HG03469 (cell line): ENCODE measurements around the gene NFKBIL1.

ENCODE experiments used
- ATAC-seq: cut with Tn5 transposase; IDR thresholded peaks from one replicate; pipeline ENCODE4 v1.9.1; 2021; ENCODE audit warnings: mild to moderate bottlenecking, moderate library complexity, moderate number of reproducible peaks; ENCODE audit not compliant: unreplicated experiment

The NFKBIL1 gene

DNA sequence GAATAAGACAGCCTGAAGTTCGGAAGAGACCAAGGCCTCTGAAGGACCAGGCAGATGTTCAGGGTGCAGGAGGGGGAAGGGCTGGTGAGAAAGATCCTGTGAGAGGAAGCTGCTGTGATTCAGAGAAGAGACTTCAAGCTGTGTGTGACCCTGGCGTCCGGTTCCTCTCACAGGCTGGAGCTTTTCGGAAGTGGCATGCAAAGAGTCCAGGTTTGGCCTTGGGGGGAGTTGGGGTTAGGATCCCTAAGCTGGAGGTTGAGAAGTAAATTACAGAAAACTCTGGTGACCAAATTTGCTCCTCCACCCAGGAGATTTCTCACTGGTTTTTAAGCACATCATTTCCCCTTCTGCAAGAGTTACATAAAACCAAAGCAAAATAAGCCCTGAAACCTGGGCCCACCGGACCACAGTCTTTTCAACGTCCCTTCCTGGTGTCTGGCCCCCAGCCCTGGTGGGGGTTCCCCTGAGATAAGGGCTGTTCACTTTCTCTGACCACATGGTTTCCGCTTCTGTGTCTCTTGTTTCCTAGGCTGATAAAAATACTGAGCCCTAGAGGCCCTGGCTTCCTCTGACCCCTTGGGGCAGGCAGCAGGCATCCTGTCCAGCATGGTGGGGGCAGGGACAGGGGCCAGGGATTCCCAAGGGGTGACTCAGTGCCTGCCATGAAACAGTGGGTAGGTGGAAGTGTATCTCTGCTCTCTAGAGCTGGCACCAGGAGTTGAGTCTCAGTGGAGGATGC, 12.7 kb downstream of the NFKBIL1 start:
- peak; percentile 36 for ATAC-seq

DNA sequence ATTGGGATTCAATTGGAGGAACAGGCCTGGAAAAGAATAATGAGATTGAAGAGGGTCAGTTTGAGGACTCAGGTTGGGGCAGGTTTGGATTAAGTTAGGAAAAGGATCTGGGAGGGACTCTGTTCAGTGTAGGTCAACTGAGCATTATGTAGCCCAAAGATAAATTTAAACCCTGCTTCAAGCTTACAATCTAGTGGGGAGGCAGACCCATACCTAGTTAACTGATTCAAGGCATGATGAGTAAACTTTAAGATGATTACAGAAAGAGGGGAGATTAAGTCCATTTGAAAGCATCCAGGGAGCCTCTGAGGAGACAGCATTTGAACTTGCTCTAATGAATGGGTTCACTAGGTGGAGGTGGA, 13.3 kb downstream of the NFKBIL1 start:
- no peak for ATAC-seq

DNA sequence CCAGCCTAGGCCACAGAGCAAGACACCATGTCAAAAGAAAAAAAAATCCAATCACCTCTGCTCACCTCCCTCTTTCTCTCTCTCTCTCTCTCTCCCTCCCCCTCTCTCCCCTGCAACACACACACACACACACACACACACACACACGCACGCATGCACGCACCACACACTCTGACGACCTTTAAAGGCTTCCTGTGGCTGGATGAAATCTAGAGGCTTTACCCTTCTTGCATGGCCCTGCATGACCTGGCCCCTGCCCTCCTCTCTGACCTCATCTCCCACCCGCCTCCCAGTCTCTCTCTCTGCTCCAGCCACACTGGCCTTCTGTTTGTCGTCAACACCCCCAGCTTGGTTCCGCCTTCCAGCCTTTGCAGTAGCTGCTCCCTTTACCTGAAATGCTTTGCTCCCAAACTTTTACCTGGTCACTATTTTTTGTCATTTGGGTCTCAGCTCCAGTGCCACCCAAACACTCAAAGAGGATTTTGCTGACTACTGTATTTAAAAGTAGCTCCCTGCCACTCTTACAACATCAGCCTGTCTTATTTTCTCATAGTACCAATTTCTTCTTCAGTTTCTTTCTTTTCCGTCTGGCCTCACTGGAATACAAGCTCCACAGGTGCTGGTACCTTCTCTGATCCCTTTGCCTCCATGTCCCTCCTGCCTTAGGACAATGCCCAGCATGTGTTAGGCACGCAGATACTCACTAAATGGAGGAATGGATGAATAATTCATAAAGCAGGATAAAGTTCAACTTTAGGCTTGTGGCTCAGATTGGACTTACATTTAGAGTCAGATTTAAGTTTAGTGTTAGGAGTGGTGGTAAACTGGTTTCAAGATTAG, 20.3 kb downstream of the NFKBIL1 start:
- no peak for ATAC-seq

DNA sequence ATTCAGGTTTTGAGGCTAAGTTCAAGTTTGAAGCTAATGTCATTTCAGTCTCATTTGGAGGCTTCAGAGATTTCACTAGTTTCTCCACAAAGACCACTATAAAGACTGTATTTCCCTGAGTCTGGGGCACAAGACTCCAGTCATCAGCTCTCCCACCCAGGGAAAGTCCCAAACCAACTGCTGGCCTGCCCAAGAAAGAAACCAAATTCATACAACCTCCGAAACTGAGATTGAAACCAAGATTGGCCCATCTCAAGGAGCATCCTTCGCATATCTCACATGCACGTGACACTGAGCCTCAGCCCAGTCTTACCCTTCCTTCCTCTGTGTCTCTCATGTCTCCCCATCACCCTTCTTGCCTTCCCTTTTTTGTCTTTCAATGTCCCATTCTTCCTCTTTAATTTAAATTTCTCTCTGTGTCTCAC, 21.1 kb downstream of the NFKBIL1 start:
- ATAC-seq, result peak; percentile 53

DNA sequence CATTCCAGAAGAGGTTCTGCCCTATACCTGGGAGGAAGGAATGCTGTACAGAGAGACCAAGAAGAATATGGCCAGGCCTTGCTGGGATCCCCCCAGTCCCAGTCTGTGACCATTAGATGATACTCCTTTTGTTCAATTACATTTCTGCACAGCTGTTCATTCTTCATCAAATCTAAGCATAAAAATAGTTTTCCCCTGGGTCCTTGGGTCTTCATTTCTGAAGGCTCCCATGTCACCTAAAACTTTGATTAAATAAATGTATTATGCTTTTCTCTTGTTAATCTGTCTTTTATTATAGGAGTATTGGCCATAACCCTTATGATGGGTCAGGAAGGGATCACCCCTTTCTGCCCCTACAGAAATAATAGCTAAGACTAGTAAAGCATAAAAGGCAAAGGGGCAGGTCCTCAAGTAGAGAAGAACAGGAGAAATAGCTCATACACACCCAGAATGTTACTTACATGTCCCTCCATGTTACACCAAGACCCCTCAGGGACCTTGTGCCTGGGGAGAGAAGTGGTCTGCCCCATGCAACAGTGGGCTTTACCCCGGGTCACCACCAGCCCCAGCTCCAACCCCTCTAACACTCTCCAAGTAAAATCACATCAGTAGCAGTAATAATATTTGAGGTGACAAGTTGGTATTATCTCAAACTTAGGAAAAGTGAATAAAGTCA, 22.6 kb downstream of the NFKBIL1 start:
- no peak for ATAC-seq

DNA sequence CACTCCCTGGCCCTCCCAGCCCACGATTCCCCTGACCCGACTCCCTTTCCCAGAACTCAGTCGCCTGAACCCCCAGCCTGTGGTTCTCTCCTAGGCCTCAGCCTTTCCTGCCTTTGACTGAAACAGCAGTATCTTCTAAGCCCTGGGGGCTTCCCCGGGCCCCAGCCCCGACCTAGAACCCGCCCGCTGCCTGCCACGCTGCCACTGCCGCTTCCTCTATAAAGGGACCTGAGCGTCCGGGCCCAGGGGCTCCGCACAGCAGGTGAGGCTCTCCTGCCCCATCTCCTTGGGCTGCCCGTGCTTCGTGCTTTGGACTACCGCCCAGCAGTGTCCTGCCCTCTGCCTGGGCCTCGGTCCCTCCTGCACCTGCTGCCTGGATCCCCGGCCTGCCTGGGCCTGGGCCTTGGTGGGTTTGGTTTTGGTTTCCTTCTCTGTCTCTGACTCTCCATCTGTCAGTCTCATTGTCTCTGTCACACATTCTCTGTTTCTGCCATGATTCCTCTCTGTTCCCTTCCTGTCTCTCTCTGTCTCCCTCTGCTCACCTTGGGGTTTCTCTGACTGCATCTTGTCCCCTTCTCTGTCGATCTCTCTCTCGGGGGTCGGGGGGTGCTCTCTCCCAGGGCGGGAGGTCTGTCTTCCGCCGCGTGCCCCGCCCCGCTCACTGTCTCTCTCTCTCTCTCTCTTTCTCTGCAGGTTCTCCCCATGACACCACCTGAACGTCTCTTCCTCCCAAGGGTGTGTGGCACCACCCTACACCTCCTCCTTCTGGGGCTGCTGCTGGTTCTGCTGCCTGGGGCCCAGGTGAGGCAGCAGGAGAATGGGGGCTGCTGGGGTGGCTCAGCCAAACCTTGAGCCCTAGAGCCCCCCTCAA, 24.9 kb downstream of the NFKBIL1 start, which contains the start of gene LTA:
LTA (plus strand) TSS at position 249 of the 871 bp plus-strand sequence; CDS start at position 703, 454 bp downstream.
- no peak for ATAC-seq

DNA sequence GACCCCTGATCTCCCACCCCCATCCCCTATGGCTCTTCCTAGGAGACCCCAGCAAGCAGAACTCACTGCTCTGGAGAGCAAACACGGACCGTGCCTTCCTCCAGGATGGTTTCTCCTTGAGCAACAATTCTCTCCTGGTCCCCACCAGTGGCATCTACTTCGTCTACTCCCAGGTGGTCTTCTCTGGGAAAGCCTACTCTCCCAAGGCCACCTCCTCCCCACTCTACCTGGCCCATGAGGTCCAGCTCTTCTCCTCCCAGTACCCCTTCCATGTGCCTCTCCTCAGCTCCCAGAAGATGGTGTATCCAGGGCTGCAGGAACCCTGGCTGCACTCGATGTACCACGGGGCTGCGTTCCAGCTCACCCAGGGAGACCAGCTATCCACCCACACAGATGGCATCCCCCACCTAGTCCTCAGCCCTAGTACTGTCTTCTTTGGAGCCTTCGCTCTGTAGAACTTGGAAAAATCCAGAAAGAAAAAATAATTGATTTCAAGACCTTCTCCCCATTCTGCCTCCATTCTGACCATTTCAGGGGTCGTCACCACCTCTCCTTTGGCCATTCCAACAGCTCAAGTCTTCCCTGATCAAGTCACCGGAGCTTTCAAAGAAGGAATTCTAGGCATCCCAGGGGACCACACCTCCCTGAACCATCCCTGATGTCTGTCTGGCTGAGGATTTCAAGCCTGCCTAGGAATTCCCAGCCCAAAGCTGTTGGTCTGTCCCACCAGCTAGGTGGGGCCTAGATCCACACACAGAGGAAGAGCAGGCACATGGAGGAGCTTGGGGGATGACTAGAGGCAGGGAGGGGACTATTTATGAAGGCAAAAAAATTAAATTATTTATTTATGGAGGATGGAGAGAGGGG, 26.1 kb downstream of the NFKBIL1 start:
- ATAC-seq, result no peak

DNA sequence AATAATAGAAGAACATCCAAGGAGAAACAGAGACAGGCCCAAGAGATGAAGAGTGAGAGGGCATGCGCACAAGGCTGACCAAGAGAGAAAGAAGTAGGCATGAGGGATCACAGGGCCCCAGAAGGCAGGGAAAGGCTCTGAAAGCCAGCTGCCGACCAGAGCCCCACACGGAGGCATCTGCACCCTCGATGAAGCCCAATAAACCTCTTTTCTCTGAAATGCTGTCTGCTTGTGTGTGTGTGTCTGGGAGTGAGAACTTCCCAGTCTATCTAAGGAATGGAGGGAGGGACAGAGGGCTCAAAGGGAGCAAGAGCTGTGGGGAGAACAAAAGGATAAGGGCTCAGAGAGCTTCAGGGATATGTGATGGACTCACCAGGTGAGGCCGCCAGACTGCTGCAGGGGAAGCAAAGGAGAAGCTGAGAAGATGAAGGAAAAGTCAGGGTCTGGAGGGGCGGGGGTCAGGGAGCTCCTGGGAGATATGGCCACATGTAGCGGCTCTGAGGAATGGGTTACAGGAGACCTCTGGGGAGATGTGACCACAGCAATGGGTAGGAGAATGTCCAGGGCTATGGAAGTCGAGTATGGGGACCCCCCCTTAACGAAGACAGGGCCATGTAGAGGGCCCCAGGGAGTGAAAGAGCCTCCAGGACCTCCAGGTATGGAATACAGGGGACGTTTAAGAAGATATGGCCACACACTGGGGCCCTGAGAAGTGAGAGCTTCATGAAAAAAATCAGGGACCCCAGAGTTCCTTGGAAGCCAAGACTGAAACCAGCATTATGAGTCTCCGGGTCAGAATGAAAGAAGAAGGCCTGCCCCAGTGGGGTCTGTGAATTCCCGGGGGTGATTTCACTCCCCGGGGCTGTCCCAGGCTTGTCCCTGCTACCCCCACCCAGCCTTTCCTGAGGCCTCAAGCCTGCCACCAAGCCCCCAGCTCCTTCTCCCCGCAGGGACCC, 27.0 kb downstream of the NFKBIL1 start:
- no peak for ATAC-seq

DNA sequence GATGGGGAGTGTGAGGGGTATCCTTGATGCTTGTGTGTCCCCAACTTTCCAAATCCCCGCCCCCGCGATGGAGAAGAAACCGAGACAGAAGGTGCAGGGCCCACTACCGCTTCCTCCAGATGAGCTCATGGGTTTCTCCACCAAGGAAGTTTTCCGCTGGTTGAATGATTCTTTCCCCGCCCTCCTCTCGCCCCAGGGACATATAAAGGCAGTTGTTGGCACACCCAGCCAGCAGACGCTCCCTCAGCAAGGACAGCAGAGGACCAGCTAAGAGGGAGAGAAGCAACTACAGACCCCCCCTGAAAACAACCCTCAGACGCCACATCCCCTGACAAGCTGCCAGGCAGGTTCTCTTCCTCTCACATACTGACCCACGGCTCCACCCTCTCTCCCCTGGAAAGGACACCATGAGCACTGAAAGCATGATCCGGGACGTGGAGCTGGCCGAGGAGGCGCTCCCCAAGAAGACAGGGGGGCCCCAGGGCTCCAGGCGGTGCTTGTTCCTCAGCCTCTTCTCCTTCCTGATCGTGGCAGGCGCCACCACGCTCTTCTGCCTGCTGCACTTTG, 28.0 kb downstream of the NFKBIL1 start, which contains the start of gene TNF:
TNF (plus strand) TSS at position 231 of the 567 bp plus-strand sequence; CDS start at position 408, 177 bp downstream.
- ATAC-seq, result no peak

DNA sequence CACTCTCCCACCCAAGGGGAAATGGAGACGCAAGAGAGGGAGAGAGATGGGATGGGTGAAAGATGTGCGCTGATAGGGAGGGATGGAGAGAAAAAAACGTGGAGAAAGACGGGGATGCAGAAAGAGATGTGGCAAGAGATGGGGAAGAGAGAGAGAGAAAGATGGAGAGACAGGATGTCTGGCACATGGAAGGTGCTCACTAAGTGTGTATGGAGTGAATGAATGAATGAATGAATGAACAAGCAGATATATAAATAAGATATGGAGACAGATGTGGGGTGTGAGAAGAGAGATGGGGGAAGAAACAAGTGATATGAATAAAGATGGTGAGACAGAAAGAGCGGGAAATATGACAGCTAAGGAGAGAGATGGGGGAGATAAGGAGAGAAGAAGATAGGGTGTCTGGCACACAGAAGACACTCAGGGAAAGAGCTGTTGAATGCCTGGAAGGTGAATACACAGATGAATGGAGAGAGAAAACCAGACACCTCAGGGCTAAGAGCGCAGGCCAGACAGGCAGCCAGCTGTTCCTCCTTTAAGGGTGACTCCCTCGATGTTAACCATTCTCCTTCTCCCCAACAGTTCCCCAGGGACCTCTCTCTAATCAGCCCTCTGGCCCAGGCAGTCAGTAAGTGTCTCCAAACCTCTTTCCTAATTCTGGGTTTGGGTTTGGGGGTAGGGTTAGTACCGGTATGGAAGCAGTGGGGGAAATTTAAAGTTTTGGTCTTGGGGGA, 28.7 kb downstream of the NFKBIL1 start:
- no peak for ATAC-seq

DNA sequence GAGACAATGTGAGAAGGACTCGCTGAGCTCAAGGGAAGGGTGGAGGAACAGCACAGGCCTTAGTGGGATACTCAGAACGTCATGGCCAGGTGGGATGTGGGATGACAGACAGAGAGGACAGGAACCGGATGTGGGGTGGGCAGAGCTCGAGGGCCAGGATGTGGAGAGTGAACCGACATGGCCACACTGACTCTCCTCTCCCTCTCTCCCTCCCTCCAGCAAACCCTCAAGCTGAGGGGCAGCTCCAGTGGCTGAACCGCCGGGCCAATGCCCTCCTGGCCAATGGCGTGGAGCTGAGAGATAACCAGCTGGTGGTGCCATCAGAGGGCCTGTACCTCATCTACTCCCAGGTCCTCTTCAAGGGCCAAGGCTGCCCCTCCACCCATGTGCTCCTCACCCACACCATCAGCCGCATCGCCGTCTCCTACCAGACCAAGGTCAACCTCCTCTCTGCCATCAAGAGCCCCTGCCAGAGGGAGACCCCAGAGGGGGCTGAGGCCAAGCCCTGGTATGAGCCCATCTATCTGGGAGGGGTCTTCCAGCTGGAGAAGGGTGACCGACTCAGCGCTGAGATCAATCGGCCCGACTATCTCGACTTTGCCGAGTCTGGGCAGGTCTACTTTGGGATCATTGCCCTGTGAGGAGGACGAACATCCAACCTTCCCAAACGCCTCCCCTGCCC, 29.6 kb downstream of the NFKBIL1 start:
- no peak for ATAC-seq

DNA sequence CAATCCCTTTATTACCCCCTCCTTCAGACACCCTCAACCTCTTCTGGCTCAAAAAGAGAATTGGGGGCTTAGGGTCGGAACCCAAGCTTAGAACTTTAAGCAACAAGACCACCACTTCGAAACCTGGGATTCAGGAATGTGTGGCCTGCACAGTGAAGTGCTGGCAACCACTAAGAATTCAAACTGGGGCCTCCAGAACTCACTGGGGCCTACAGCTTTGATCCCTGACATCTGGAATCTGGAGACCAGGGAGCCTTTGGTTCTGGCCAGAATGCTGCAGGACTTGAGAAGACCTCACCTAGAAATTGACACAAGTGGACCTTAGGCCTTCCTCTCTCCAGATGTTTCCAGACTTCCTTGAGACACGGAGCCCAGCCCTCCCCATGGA, 30.2 kb downstream of the NFKBIL1 start:
- ATAC-seq, result no peak

DNA sequence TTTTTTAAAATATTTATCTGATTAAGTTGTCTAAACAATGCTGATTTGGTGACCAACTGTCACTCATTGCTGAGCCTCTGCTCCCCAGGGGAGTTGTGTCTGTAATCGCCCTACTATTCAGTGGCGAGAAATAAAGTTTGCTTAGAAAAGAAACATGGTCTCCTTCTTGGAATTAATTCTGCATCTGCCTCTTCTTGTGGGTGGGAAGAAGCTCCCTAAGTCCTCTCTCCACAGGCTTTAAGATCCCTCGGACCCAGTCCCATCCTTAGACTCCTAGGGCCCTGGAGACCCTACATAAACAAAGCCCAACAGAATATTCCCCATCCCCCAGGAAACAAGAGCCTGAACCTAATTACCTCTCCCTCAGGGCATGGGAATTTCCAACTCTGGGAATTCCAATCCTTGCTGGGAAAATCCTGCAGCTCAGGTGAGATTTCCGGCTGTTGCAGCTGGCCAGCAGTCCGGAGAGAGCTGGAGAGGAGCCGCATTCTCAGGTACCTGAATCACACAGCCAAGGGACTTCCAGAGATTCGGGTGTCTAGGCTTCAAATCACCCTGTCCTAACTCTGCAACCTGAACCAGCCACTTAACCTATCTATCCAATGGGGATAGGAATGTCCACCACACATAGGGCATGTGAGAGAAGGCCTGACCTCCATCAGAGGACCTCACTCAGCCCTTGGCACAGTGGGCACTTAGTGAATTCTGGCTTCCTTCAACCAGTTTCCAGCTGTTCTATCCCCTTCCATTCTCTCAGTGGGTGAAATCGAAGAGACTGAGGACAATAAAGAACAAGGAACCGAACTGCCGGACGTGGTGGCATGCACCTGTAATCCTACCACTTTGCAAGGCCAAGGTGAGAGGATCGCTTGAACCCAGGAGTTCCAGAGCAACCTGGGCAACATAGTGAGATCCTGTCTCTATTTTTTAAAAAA, 31.0 kb downstream of the NFKBIL1 start:
- no peak for ATAC-seq

DNA sequence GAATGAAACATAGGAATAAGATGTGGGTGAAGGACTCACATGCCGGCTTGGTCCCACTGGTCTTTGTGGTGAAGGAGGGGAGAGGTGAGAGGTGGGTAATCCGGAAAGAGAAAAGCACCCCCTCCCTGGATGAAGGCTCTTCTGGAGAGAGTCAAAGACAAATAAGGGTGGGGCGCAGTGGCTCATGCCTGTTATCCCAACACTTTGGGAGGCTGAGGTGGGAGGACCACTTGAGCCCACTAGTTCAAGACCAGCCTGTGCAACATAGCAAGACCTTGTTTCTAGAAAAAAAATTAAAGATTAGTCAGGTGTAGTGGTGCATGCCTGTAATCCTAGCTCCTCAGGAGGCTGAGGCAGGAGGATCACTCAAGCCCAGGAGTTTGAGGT, 31.7 kb downstream of the NFKBIL1 start:
- ATAC-seq, result no peak

DNA sequence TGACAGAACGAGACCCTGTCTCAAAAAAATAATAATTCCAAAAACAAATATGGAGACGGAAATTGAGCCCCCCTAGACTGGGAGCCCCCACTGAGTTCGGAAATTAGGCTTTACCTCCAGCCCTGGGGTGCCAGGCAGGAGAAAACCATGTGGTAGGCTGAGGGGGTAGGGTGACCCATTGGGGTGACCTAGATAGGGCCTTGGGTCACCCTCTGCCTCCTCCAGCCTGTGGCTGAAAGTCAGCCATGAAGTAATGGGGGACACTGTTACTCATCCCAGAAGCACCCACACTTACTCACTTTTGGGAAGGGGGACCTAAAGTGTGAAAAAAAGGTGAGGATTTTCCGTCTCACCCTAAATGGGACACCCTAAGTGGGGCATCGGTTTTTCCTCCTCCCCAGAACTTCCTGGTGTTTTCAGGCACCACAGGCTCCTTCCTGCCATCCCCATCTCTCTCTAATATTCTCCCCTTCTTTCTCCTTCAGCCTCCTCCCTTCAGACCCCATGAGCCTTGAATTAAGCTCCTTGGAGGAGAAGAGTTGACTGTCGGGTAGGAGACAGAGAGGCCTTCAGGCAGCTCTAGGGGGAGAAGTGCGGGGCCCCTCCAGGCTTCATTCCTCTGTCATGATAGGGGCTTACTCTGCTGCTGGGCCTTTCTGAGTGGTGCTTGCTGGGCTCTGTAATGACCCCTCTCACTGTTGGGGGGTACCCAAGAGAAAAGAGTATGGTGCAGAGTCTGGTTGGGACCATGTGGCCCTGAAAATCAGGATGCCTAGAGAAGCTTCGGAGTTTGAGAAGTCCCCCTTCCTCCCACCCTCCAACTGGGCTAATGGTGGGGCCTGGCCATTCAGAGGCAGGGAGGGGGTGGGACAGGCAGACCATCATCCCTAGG, 32.4 kb downstream of the NFKBIL1 start:
- ATAC-seq, result no peak
